GM18867 (cell line): Measurements from ENCODE around the gene CCR5AS.
"Not testable (repeated sequence)": the region's sequence is repeated elsewhere in the genome, so short reads cannot be mapped to it uniquely, and the experiment has no call there.

ENCODE experiments used
- ATAC-seq: cut with Tn5 transposase; IDR thresholded peaks from one replicate; pipeline ENCODE4 v1.9.1; 2021; ENCODE audit warnings: mild to moderate bottlenecking, moderate library complexity; ENCODE audit not compliant: unreplicated experiment

The CCR5AS gene

DNA sequence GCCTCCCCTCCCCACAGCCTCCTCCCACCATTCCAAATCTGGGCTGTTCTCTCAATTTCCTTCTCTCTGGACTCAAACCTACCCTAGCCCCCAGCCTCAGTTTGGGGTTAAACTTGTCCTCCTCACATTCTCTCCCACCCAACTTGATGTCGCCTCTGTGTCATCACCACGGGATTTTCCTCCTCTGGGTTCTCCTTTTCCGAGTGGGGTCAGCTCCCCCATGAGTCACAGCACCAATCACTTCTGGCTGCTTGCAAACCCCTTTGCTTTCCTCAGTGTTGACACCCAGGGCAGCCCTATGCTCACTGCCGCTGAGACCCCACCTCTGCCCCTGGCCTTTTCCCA, 451 bp downstream of the CCR5AS start:
- ATAC-seq, result no peak

DNA sequence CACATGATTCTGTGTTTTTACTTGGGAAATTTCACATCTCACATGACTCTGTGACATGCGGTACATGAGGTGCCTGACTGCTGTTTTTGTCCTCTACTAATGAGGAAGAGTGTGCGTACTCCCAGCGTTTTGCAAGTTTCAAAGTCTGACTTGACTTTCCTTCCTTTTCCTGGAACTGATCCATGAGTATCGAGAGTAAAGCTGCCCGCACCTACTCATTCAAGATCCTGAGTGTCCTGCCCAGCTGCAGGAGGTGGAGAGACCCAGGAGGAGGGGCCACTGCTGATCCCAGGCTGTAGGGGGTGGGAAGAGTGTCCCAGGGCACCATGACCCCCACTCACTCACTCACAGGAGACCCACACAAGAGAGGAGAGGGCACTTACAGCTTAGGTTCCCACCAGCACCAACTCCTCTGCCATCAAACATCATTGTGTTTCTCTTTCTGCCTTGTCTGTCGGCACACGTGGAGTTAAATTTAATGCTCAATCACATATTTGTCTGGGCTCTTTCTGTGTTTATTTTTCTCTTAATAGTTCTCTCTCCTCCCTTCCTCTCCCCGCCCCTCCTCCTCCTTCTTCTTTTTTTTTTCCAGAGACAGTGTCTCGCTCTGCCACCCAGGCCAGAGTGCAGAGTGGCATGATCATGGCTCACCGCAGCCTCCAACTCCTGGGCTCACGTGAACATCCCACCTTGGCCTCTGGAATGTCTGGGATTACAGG, 1.4 kb downstream of the CCR5AS start:
- ATAC-seq, result no peak

GRCh38 chr3:46402902-46403301, 4.0 kb downstream of the CCR5AS start:
- ATAC-seq, result not testable (repeated sequence)

- no peak for ATAC-seq
Measured at GRCh38 chr3:46401579-46401978, 5.3 kb downstream of the CCR5AS start.

GRCh38 chr3:46400846-46401245, 6.0 kb downstream of the CCR5AS start:
- ATAC-seq, result no peak

DNA sequence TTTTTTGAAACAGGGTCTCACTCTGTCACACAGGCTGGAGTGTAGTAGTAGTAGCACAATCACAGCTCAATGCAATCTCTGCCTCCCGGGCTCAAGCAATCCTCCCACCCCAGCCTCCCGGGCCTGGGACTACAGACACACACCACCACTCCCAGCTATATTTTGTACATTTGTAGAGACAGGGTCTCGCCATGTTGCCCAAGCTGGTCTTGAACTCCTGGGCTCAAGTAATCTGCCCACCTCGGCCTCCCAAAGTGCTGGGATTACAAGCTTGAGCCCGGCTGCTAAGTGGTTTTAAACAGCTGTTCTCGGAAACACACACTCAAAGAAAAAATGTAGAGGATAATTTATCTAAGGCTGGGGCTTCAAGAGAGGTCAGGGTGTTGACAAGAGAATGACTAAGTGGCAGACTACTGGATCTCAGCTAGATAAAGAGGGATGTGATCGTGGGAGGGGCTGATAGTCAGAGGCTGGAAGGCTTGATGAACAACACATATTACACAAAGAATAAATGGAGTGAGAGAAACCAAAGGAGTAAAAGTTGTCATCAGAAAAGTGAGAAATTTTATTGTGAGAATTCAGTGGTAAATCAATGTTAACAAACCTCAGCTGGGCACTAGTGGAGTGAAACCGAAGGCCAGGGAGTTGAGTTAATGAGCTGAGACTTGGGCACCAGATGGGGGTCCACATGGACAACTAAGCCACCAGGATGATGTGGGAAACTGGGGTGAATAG, 6.7 kb downstream of the CCR5AS start:
- ATAC-seq, result no peak

GRCh38 chr3:46399557-46399956, 7.3 kb downstream of the CCR5AS start:
- ATAC-seq, result no peak

DNA sequence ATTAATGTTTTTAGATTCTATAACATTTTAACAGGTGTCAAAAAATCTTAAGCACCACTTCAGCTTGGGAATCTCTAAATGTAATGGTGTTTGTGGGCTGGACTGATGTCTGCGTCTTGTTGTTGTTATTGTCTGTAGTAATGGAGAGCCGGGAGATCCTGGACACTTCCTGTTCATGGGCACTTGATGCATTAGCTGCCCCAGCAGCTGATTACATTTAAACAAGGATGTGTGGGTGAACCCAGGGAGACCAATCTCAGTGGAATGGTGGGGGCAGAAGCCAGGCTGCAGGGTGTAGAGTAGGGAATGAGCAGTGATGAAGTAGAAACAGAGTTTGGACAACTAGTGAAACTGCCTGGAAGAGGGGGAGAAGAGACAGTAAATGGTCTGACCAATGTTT, 7.8 kb downstream of the CCR5AS start:
- ATAC-seq, result no peak

GRCh38 chr3:46398186-46398955, 8.5 kb downstream of the CCR5AS start:
- ATAC-seq, result no peak

- no peak for ATAC-seq
Measured at GRCh38 chr3:46397111-46397510, 9.8 kb downstream of the CCR5AS start.

- ATAC-seq, result no peak
Measured at GRCh38 chr3:46395766-46396530, 10.9 kb downstream of the CCR5AS start.

DNA sequence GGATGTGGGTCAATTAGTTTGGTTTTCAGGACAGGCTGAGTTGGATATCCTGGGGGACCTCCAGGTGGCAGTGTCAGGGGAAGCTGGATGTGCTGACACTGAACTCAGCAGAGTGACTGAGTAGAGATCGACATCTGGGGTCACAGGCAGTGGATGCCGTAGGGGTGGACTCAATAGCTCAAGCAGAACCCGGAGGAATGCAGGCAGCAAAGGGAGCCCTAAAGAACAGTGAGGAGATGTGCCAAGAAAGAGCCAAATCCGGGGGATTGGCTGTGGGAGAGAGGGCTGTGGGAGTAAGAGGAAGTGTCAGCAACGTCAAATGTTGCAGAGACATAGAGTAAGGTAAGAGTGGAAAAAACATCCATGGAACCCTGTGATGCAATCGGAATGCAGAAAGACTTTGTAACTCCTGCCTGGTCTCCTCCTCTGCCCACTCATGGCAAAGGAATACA, 11.6 kb downstream of the CCR5AS start:
- ATAC-seq, result no peak

DNA sequence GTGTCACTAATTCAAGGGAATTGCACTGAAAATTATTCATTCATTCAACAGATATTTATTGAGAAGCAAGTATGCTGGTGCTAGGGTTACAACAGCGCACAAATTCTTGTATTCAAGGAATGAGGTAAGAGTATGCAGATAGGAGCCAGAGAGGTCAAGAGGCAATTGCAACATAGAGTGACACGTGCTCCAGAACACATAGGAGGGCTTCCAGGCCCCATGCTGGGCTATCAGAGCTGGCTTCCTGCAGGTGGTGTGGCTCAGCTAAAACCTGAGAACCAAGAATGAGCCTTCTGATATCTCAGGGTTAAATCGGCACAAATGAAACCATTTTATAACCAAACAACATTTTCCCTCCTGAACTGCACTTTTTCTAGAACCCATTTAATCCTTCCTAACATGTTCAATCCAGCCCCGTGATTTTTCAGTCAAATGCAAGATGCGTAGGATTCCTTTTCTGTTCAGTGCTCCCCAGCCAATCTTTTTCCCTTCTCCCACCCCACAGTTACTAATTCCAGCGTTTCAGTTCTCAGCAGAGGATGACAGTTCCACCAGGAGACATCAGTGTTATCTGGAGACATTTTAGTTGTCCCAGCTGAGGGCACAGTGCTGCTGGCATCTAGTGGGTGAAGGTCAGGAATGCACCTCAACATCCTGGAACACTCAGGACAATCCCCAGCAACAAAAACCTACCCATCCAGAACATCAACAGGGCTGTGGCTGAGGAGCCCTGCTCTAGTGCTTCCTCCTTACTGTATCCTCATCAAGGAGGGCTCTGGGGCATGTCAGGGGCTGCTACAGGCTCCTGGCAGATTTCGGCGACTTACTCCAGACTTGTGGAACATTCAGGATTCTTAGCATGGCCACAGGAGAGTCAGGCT, 13.1 kb downstream of the CCR5AS start:
- ATAC-seq, result no peak

GRCh38 chr3:46393011-46393410, 13.9 kb downstream of the CCR5AS start:
- no peak for ATAC-seq

DNA sequence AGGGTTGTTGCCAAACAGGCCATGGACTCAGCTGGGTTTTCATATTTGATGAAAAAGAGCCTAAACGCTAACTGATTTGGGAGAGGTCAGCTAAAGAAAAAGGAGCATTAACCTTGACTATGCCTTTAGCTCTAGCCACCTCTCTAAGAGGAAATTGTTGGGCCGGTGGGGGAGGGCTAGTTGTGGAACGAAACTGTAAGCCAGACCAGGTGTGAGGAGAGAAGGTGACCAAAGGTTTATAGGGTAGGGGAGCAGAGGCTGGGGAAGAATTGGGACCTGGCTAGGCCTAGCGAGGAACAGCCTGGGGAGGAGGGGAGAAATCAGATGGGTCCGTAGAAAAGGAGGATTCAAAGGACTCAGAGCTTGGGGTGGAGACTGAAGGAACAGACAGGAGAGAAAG, 15.3 kb downstream of the CCR5AS start:
- ATAC-seq, result not testable (repeated sequence)

- no peak for ATAC-seq
Measured at GRCh38 chr3:46389306-46389705, 17.6 kb downstream of the CCR5AS start.

DNA sequence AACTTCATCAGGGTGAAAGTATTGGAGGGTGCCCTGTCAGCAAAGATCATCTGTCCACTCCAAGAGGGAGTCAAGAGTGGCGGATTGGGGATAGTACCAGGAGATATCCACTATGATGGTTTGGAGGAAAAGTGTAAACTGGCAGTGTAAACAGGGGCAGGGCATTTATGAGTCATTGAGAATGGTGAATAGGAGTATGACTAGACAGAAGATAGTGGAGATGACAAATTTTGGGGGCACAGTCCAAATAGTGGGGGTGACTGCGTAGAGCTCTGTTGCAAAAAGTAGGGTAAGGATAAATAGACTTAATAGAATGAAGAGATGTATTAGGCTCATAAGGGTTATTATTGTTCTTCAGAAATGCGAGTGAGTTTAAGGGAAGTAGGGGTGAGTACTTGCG, 18.0 kb downstream of the CCR5AS start:
- not testable (repeated sequence) for ATAC-seq

GRCh38 chr3:46386205-46386604, 20.7 kb downstream of the CCR5AS start:
- no peak for ATAC-seq

DNA sequence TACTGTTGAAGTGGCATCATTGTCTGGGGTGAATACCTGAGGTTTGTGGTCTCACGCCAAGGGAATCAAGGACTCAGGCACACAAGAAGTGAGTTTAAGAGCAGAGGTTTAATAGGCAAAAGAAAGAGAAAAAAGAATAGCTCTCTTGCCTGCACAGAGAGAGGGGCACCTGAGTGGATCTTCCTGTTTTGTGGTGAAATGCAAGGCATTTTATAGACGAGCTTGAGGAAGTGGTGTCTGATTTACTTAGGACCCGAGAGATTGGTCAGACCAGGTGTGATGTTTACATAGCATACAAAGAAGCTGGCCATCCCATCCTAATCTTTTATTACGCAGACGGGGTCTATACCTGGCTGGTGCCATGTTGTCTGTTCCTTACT, 22.9 kb downstream of the CCR5AS start:
- ATAC-seq, result no peak
